NB4 (cell line): Measurements from ENCODE around the gene CHI3L1.

Experiments used
- CTCF ChIP-seq: IDR thresholded peaks from one replicate; pipeline ENCODE4 v1.5.1; 2012; ENCODE audit warnings: low read depth, low read length
- MYC ChIP-seq: IDR thresholded peaks from 2 replicates; pipeline ENCODE4 v1.6.1; 2011; ENCODE audit warnings: low read depth, low read length
- POLR2A ChIP-seq: IDR thresholded peaks from 2 replicates; pipeline ENCODE4 v1.6.1; 2011; ENCODE audit warnings: mild to moderate bottlenecking; ENCODE audit not compliant: insufficient read length; ENCODE audit errors: extremely low read depth
- TF ChIP-seq, protein P1 (sequence below): IDR thresholded peaks from 2 replicates; pipeline ENCODE4 v1.6.1; 2011; ENCODE audit warnings: low read depth, low read length

DNA sequence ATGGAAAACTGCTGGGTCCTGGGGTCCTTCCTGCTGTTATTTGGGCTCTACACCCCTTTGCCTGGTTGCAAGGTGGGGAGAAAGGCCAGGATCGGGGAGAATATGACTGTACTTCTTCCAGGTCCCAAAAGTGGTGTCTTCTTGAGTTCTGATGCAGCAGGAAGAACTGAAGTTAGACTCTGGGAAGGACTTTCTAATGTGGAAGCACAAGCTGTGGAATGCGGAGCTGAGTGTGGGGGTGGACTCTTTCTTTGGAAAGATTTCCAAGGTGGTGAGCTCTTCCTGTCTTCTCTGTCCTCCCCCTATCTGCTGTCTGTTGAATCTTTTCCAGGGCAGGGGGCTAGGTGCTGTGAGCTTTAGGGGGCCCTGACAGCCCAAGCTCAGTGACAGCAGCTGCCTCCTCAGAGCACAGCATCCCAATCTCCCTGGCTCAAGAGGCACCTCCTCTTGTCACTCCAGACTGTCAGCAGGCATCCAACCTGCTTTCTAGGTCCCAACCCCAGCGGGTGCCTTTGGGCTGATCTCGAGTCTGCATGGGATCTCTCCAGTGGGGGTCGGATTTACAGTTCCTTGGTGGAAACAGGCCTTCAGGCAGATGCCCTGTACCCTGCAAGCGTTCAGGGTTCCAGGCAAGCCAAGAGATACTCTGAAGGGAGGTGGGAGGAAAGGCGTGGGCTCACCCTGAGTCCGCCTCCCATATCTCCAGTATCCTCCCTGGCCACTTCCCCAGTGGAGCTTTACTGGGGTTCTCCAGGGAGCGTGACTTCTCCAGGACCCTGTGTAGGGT lies 35.8 kb downstream of the CHI3L1 start:
- no peak for TF ChIP-seq CTCF
- no peak for TF ChIP-seq POLR2A
- TF ChIP-seq, protein P1, sequence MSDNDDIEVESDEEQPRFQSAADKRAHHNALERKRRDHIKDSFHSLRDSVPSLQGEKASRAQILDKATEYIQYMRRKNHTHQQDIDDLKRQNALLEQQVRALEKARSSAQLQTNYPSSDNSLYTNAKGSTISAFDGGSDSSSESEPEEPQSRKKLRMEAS, result no peak
- TF ChIP-seq MYC, result no peak
